ENCODE results near the gene TPI1.

GRCh38 chr12:6838854-6839253 lies 28.5 kb upstream of the TPI1 start:
- TF ChIP-seq CTCF (IDR thresholded peaks at IDR 0.05; ENCODE audit: insufficient read depth, low read depth, low read length) (no peak), EZH2 (IDR thresholded peaks at IDR 0.05; ENCODE audit: insufficient read depth, low read length) (no peak)

Measured in astrocyte (in vitro differentiated cells and primary cell).